Skeletal muscle satellite cell (primary cell): ENCODE measurements around the gene ANTXR2.
A peak's percentile ranks its signal among the peaks of the same experiment; 100 is the strongest.

Experiments
- H3K27me3 ChIP-seq: 2 replicates; pipeline ENCODE4 v1.7.0; 2013; ENCODE audit warnings: low read length; ENCODE audit not compliant: control insufficient read depth, insufficient read depth
- H3K36me3 ChIP-seq: 2 replicates; pipeline ENCODE4 v1.7.0; 2013; ENCODE audit warnings: mild to moderate bottlenecking, control low read depth, low read length; ENCODE audit not compliant: insufficient read depth
- H3K4me1 ChIP-seq: 2 replicates; pipeline ENCODE4 v1.7.0; 2013; ENCODE audit warnings: low read length; ENCODE audit not compliant: control insufficient read depth, insufficient read depth
- H3K4me2 ChIP-seq: 2 replicates; pipeline ENCODE4 v1.7.0; 2013; ENCODE audit warnings: mild to moderate bottlenecking, low read length
- H3K4me3 ChIP-seq: 2 replicates; pipeline ENCODE4 v1.7.0; 2013; ENCODE audit warnings: low read length
- H3K9ac ChIP-seq: 2 replicates; pipeline ENCODE4 v1.7.0; 2013; ENCODE audit warnings: mild to moderate bottlenecking, low read depth, low read length, moderate library complexity
- H3K9me3 ChIP-seq: replicated peaks from 2 replicates; pipeline ENCODE4 v1.7.0; 2013; ENCODE audit warnings: mild to moderate bottlenecking, control low read depth, low read length

ANTXR2 gene

GRCh38 chr4:80075995-80076675, 3.1 kb upstream of the ANTXR2 start:
- no peaks in the 10 kb centered on the region for H3K27me3 ChIP-seq
- no peak overlapping the region for H3K4me3 ChIP-seq
- H3K36me3 ChIP-seq: no peaks in the 10 kb centered on the region
- no peak overlapping the region for H3K9ac ChIP-seq
- no peak overlapping the region for H3K4me2 ChIP-seq
- no peaks in the 10 kb centered on the region for H3K9me3 ChIP-seq
- H3K4me1 ChIP-seq: peaks cover 17% of the 10 kb centered on the region

- Histone ChIP-seq H3K4me2 (no peak overlapping the region), H3K4me1 (peaks cover 27% of the 10 kb centered on the region), H3K9me3 (no peaks in the 10 kb centered on the region), H3K36me3 (no peaks in the 10 kb centered on the region), H3K27me3 (no peaks in the 10 kb centered on the region), H3K4me3 (no peak overlapping the region), H3K9ac (no peak overlapping the region)
These were observed 1.6 kb upstream of the ANTXR2 start for GRCh38 chr4:80074651-80075050.

- H3K4me3 ChIP-seq: no peak overlapping the region
- H3K9ac ChIP-seq: no peak overlapping the region
- peaks cover 32% of the 10 kb centered on the region for H3K4me1 ChIP-seq
- no peak overlapping the region for H3K4me2 ChIP-seq
- H3K36me3 ChIP-seq: no peaks in the 10 kb centered on the region
- no peaks in the 10 kb centered on the region for H3K9me3 ChIP-seq
- no peaks in the 10 kb centered on the region for H3K27me3 ChIP-seq
These were observed 1.0 kb upstream of the ANTXR2 start for GRCh38 chr4:80074069-80074468.

GRCh38 chr4:80073473-80074008, 512 bp upstream of the ANTXR2 start:
- peaks cover 38% of the 10 kb centered on the region for H3K4me1 ChIP-seq
- peak overlapping the region; percentile 89 for H3K4me2 ChIP-seq
- no peaks in the 10 kb centered on the region for H3K36me3 ChIP-seq
- no peaks in the 10 kb centered on the region for H3K27me3 ChIP-seq
- H3K9ac ChIP-seq: peak overlapping the region; percentile 93
- H3K9me3 ChIP-seq: no peaks in the 10 kb centered on the region
- peak overlapping the region; percentile 97 for H3K4me3 ChIP-seq

- no peaks in the 10 kb centered on the region for H3K27me3 ChIP-seq
- peak overlapping the region; percentile 89 for H3K4me2 ChIP-seq
- H3K9ac ChIP-seq: peak overlapping the region; percentile 93
- no peaks in the 10 kb centered on the region for H3K9me3 ChIP-seq
- H3K4me3 ChIP-seq: peak overlapping the region; percentile 97
- peaks cover 6% of the 10 kb centered on the region for H3K36me3 ChIP-seq
- peaks cover 37% of the 10 kb centered on the region for H3K4me1 ChIP-seq
These were observed 743 bp downstream of the ANTXR2 start for GRCh38 chr4:80072228-80072743.

GRCh38 chr4:80071604-80072227, 1.3 kb downstream of the ANTXR2 start:
- Histone ChIP-seq H3K9ac (peak overlapping the region; percentile 93), H3K4me3 (peak overlapping the region; percentile 97), H3K4me1 (peaks cover 37% of the 10 kb centered on the region), H3K9me3 (no peaks in the 10 kb centered on the region), H3K4me2 (peak overlapping the region; percentile 89), H3K36me3 (peaks cover 9% of the 10 kb centered on the region), H3K27me3 (no peaks in the 10 kb centered on the region)

- Histone ChIP-seq H3K36me3 (peaks cover 16% of the 10 kb centered on the region), H3K4me2 (peak overlapping the region; percentile 89), H3K27me3 (no peaks in the 10 kb centered on the region), H3K4me1 (peaks cover 37% of the 10 kb centered on the region), H3K4me3 (peak overlapping the region; percentile 97), H3K9me3 (no peaks in the 10 kb centered on the region), H3K9ac (peak overlapping the region; percentile 93)
These were observed 2.0 kb downstream of the ANTXR2 start for GRCh38 chr4:80070880-80071603.

- Histone ChIP-seq H3K27me3 (no peaks in the 10 kb centered on the region), H3K4me1 (peaks cover 37% of the 10 kb centered on the region), H3K36me3 (peaks cover 25% of the 10 kb centered on the region), H3K4me3 (peak overlapping the region; percentile 97), H3K9me3 (no peaks in the 10 kb centered on the region), H3K4me2 (peak overlapping the region; percentile 89), H3K9ac (peak overlapping the region; percentile 93)
These were observed 2.9 kb downstream of the ANTXR2 start for GRCh38 chr4:80069837-80070731.

GRCh38 chr4:80069108-80069836, 3.8 kb downstream of the ANTXR2 start:
- H3K9ac ChIP-seq: peak overlapping the region; percentile 37
- H3K36me3 ChIP-seq: peaks cover 32% of the 10 kb centered on the region
- no peaks in the 10 kb centered on the region for H3K9me3 ChIP-seq
- H3K4me3 ChIP-seq: peak overlapping the region; percentile 97
- H3K4me2 ChIP-seq: peak overlapping the region; percentile 89
- H3K4me1 ChIP-seq: peaks cover 35% of the 10 kb centered on the region
- no peaks in the 10 kb centered on the region for H3K27me3 ChIP-seq

- Histone ChIP-seq H3K4me1 (peaks cover 26% of the 10 kb centered on the region), H3K4me2 (no peak overlapping the region), H3K9me3 (no peaks in the 10 kb centered on the region), H3K27me3 (no peaks in the 10 kb centered on the region), H3K4me3 (no peak overlapping the region), H3K9ac (no peak overlapping the region), H3K36me3 (peaks cover 60% of the 10 kb centered on the region)
These were observed 7.4 kb downstream of the ANTXR2 start for GRCh38 chr4:80065601-80066000.
